HG02571 (cell line): Measurements from ENCODE around the gene VDR.
"Not testable (repeated sequence)": the region's sequence is repeated elsewhere in the genome, so short reads cannot be mapped to it uniquely, and the experiment has no call there.

Experiments used
- ATAC-seq: cut with Tn5 transposase; IDR thresholded peaks from one replicate; pipeline ENCODE4 v1.9.1; 2021; ENCODE audit warnings: mild to moderate bottlenecking, moderate library complexity; ENCODE audit not compliant: unreplicated experiment

Gene VDR

GRCh38 chr12:47817272-47818006 is 87.4 kb downstream of the VDR start:
- no peak for ATAC-seq

- no peak for ATAC-seq
These were observed 88.2 kb downstream of the VDR start for GRCh38 chr12:47816403-47817271.

GRCh38 chr12:47815447-47815846 is 89.3 kb downstream of the VDR start:
- not testable (repeated sequence) for ATAC-seq

- no peak for ATAC-seq
These were observed 90.1 kb downstream of the VDR start for GRCh38 chr12:47814539-47815170.

GRCh38 chr12:47813511-47814196 is 91.1 kb downstream of the VDR start:
- peak; percentile 33 for ATAC-seq

GRCh38 chr12:47812797-47813510 is 91.8 kb downstream of the VDR start:
- ATAC-seq, result peak; percentile 66

- ATAC-seq, result no peak
These were observed 93.0 kb downstream of the VDR start for GRCh38 chr12:47811581-47812484.

GRCh38 chr12:47811072-47811396 is 93.8 kb downstream of the VDR start:
- no peak for ATAC-seq

GRCh38 chr12:47809518-47809917 is 95.3 kb downstream of the VDR start:
- not testable (repeated sequence) for ATAC-seq

- no peak for ATAC-seq
These were observed 96.0 kb downstream of the VDR start for GRCh38 chr12:47808574-47809365.

GRCh38 chr12:47808050-47808449 is 96.7 kb downstream of the VDR start:
- ATAC-seq, result no peak

GRCh38 chr12:47807338-47807737 is 97.5 kb downstream of the VDR start:
- no peak for ATAC-seq

GRCh38 chr12:47805417-47805816 is 99.4 kb downstream of the VDR start:
- ATAC-seq, result no peak

- ATAC-seq, result no peak
These were observed 100.6 kb downstream of the VDR start for GRCh38 chr12:47804171-47804570.

- ATAC-seq, result no peak
These were observed 101.5 kb downstream of the VDR start for GRCh38 chr12:47803191-47803875.

- ATAC-seq, result no peak
These were observed 102.5 kb downstream of the VDR start for GRCh38 chr12:47802312-47802711.

GRCh38 chr12:47801904-47802246 is 102.9 kb downstream of the VDR start:
- ATAC-seq, result no peak

GRCh38 chr12:47801170-47801903 is 103.5 kb downstream of the VDR start:
- no peak for ATAC-seq
